NCI-H146 treated with DMSO at 0.1 percent for 48 hours (cell line): ENCODE data around the gene ABCD1.

Experiments
- DNase-seq: peaks from one replicate; lab custom pipeline; 2025; ENCODE audit not compliant: unreplicated experiment; lab: John Stamatoyannopoulos, UW

ABCD1 gene

DNA sequence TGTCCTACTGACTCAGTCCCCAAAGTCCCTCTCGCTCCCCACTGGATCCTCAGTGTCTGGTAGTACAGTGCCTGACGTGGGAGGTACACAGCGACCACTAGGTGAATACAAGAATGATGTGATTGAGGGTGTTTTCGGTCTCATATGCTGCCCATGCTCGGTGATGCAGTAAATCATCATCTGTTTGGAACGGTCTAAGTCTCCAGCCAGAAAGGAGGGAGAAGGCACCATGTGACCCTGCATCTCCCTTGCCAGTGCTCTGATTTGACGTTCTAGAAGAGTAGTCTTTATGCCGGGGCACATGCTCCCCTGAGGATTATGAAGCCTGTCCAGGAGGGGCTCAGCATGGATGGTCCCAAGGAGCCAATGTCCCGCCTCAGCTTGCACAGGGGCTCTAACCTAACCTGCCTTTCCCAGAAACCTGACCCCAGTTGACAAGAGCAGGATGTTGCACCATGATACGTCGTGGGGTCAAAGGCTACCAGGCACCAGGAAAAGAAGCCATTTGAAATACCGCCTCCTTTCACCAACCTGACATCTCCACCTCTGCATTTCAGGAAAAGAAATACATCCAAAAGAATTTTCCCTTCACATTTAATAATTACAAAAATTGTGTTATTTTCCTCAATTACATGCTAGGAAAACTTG is 25.6 kb downstream of the ABCD1 start:
- DNase-seq: no peak

GRCh38 chrX:153755136-153755535 is 30.5 kb downstream of the ABCD1 start:
- no peak for DNase-seq

- DNase-seq: no peak
Measured at GRCh38 chrX:153761863-153762262, 37.2 kb downstream of the ABCD1 start.

GRCh38 chrX:153762626-153763173 is 38.0 kb downstream of the ABCD1 start:
- DNase-seq: no peak

DNA sequence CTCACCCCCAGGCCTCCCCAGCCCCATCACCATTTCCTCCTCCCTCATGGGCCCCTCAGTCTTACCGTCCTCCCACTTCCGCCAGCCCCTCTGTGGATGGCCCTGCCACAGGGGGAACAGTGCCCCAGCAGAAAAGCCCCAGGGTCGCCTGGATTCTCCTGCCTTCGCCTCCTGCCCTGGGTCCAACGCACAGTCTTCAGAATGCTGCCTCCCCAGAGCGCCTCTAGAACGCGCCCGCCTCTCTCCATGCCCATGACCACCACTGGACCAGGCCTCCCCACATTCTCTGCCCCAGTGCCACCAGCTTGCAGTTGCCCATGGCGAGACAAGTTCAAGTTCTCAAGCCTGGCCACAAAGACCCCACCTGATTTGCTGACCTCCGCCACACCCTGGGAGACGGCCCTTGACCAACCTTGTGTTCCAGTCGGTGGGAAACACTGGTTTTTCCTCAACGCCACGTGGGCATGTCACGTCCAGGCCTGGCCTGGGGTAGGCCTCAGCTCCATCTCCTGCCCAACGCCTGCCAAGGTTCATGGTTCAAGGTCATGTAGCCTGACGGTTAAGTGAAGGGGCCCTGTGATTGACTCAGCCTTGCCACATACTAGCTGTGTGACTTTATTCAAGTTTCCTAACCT is 38.8 kb downstream of the ABCD1 start:
- no peak for DNase-seq

- peak; percentile 46 for DNase-seq
Measured at GRCh38 chrX:153763989-153764755, 39.5 kb downstream of the ABCD1 start, which contains the start of gene PLXNB3. Gene PLXNB3, plus strand, starts transcription at chrX:153764249. Its CDS starts 1,287 bp downstream, at chrX:153765536.

GRCh38 chrX:153764786-153765137 is 40.1 kb downstream of the ABCD1 start:
- no peak for DNase-seq

DNA sequence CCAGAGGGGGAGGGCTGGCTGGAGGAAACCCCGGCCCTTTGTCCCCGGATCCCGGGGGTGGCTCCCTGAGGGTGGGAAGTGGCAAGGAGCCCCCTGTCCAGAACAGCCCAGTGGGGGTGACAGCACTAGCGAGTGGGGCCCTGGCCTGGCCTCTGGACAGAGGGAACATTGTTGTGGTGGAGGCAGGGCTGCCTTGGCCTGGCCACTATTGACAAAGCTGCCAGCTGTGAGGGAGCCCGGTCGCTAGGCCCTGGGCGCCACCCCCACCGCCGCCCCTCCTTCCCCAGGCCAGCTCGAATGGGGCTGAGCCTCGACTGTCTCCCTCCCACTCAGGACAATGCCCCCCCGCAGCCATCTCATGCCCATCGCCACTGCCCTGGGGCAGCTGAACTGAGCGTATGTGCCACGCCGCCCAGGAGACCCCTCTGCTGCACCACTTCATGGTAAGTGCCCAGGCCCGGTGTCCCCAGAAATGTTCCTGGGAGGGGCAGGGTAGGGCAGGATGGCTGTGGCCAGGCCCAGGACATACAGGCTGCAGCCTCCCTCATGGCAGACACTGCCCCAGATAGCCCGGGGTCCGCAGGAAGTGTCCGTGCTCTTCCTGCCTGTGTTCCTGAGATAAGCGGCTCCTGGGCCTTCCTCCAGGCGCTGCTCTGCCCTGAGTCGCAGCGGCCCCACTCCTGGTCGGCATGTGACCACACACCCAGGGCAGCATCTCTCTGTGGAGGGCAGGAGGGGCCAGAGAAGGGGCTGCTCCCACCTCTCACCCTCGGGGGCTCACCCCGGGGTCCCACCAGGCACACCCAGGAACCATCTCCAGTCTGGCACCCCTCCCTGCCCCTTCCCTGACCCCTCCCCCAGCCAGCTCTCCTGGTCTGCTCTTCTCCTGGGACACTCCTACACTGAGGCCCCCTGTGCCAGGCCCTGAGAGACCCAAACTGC is 40.8 kb downstream of the ABCD1 start:
- no peak for DNase-seq

DNA sequence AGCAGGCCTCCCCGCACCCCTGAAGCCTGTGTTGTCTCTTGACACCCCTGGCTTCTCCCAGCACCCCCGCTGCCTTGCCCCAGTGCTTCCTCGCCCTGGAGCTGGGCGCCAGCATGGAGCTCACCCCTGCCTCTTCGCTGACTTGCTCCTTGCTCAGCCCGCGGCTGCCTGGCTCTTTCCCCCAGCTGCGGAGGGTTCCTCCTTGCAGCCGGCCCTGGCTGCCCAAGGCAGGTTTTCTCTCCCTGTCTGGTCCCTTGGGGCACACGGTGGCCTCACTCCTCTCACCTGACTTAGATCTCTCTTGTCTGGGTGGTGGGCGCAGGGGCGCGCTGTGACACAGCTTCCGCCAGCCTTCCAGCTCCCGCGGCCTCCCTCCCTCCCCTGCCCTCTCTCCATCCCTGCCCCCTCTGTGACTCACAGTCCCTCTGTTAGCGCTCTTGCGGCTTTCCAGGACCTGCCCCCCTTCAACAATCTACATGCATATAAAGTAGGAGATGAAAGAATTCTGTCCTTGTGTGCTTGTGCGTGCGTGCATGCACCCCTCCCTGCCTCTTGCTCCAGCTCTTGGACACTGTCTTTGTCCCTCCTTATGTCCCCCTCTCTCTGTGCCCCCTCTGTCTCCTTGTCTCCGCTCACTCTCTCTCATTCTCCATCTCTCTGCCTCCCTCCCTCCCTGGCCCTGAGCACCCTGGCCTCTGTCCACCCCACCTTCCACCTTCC is 41.6 kb downstream of the ABCD1 start:
- no peak for DNase-seq

DNA sequence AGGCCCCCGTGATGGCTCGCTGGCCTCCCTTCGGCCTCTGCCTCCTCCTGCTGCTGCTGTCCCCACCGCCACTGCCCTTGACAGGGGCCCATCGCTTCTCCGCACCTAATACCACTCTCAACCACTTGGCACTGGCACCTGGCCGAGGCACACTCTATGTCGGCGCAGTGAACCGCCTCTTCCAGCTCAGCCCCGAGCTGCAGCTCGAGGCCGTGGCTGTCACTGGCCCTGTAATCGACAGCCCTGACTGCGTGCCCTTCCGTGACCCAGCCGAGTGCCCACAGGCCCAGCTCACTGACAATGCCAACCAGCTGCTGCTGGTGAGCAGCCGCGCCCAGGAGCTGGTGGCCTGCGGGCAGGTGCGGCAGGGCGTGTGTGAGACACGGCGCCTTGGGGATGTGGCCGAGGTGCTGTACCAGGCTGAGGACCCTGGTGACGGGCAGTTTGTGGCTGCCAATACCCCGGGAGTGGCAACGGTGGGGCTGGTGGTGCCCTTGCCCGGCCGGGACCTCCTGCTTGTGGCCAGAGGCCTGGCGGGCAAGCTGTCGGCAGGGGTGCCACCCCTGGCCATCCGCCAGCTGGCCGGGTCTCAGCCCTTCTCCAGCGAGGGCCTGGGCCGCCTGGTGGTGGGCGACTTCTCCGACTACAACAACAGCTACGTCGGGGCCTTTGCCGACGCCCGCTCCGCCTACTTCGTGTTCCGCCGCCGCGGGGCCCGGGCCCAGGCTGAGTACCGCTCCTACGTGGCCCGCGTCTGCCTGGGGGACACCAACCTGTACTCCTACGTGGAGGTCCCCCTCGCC is 42.4 kb downstream of the ABCD1 start:
- DNase-seq: no peak

- no peak for DNase-seq
Measured at GRCh38 chrX:153767674-153768055, 43.0 kb downstream of the ABCD1 start.

- DNase-seq: no peak
Measured at GRCh38 chrX:153768311-153769157, 43.9 kb downstream of the ABCD1 start.

- no peak for DNase-seq
Measured at GRCh38 chrX:153769158-153769864, 44.7 kb downstream of the ABCD1 start.

DNA sequence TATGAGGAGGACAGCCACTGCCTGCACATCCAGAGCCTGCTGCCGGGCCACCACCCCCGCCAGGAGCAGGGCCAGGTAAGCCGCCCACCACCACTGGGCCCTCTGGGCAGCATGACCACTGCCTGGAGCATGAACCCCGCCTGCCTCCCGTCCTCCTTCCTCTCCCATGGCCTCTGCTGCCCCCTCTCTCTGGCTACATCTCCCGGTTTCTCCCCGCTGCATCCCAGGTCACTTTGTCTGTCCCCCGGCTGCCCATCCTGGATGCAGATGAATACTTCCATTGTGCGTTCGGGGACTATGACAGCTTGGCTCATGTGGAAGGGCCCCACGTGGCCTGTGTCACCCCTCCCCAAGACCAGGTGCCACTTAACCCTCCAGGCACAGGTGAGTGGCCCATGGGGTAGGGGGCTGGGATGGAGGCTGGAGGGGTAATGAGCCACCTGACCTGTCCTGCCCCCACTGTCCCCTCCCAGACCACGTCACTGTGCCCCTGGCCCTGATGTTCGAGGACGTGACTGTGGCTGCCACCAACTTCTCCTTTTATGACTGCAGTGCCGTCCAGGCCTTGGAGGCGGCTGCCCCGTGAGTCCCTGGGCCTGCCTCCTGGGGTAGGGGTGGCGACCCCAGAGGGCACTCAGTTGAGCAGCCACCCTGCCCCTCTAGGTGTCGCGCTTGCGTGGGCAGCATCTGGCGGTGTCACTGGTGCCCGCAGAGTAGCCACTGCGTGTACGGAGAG is 45.4 kb downstream of the ABCD1 start:
- no peak for DNase-seq

GRCh38 chrX:153770601-153771414 is 46.2 kb downstream of the ABCD1 start:
- no peak for DNase-seq
